Type B pancreatic cell (in vitro differentiated cells): ENCODE measurements around the gene GRM3. TPM values are rescaled to one million over a fixed set of nuclear protein-coding genes. Genes with fewer than 3 reads are reported as not detected.

Experiments used
- DNase-seq: peaks from one replicate; pipeline ENCODE4 v3.0.0; 2021; ENCODE audit warnings: mixed read lengths; ENCODE audit not compliant: unreplicated experiment; ENCODE audit errors: extremely low spot score
- H3K27ac Mint-ChIP-seq: 2 replicates; pipeline ENCODE4 v1.8.0; 2021; ENCODE audit warnings: mild to moderate bottlenecking, mixed read lengths
- H3K27me3 Mint-ChIP-seq: 2 replicates; pipeline ENCODE4 v1.8.0; 2021; ENCODE audit warnings: mixed read lengths
- H3K36me3 Mint-ChIP-seq: 2 replicates; pipeline ENCODE4 v1.8.0; 2021; ENCODE audit warnings: mixed read lengths
- H3K4me1 Mint-ChIP-seq: one replicate; pipeline ENCODE4 v1.8.0; 2021; ENCODE audit warnings: mixed read lengths; ENCODE audit not compliant: unreplicated experiment
- H3K4me3 Mint-ChIP-seq: 2 replicates; pipeline ENCODE4 v1.8.0; 2021; ENCODE audit warnings: mild to moderate bottlenecking, mixed read lengths
- H3K9me3 Mint-ChIP-seq: 2 replicates; pipeline ENCODE4 v1.8.0; 2021; ENCODE audit warnings: mixed read lengths
- total RNA-seq: library from RNA; stranded (reverse); gene quantifications from 2 replicates; pipeline ENCODE4 v1.2.1, GENCODE V29; 2021; ENCODE audit warnings: low replicate concordance
- TF ChIP-seq, protein P1 (sequence below): fragments of 200-600 bp; sonication (generic); conservative IDR thresholded peaks from 2 replicates; pipeline ENCODE4 v1.5.0; 2021; ENCODE audit warnings: antibody characterized with exemption, mild to moderate bottlenecking

The GRM3 gene
- total RNA-seq, 1 donor from 2014 or later: 0.46 TPM

DNA sequence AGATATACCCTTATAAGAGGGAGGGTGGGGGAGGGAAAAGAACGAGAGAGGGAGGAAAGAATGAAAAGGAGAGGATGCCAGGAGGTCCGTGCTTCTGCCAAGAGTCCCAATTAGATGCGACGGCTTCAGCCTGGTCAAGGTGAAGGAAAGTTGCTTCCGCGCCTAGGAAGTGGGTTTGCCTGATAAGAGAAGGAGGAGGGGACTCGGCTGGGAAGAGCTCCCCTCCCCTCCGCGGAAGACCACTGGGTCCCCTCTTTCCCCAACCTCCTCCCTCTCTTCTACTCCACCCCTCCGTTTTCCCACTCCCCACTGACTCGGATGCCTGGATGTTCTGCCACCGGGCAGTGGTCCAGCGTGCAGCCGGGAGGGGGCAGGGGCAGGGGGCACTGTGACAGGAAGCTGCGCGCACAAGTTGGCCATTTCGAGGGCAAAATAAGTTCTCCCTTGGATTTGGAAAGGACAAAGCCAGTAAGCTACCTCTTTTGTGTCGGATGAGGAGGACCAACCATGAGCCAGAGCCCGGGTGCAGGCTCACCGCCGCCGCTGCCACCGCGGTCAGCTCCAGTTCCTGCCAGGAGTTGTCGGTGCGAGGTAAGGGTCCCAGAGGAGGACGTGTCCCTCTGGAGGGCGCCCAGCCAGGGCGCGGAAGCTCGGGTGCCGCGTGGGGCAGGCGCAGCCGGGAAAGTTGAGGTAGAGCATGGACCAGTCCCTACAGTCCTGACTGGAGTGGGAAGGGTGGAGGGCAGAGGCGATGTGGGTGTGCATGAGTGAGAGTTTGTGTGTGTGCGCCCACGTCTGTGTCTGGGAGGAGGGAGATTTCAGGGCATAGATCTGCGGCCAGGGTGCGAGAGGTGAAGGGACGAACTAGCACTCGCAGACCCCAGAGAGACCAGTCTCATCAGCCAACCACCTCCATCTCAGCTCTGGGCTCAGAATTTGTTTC is 844 bp downstream of the GRM3 start:
- TF ChIP-seq, protein P1, sequence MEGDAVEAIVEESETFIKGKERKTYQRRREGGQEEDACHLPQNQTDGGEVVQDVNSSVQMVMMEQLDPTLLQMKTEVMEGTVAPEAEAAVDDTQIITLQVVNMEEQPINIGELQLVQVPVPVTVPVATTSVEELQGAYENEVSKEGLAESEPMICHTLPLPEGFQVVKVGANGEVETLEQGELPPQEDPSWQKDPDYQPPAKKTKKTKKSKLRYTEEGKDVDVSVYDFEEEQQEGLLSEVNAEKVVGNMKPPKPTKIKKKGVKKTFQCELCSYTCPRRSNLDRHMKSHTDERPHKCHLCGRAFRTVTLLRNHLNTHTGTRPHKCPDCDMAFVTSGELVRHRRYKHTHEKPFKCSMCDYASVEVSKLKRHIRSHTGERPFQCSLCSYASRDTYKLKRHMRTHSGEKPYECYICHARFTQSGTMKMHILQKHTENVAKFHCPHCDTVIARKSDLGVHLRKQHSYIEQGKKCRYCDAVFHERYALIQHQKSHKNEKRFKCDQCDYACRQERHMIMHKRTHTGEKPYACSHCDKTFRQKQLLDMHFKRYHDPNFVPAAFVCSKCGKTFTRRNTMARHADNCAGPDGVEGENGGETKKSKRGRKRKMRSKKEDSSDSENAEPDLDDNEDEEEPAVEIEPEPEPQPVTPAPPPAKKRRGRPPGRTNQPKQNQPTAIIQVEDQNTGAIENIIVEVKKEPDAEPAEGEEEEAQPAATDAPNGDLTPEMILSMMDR: no peak
- no peaks in the 10 kb centered on the region for H3K9me3 Mint-ChIP-seq
- no peak overlapping the region for H3K27ac Mint-ChIP-seq
- no peak for DNase-seq
- H3K27me3 Mint-ChIP-seq: peaks cover 78% of the 10 kb centered on the region
- no peaks in the 10 kb centered on the region for H3K36me3 Mint-ChIP-seq
- H3K4me1 Mint-ChIP-seq: no peaks in the 10 kb centered on the region
- peak overlapping the region; percentile 87 for H3K4me3 Mint-ChIP-seq

DNA sequence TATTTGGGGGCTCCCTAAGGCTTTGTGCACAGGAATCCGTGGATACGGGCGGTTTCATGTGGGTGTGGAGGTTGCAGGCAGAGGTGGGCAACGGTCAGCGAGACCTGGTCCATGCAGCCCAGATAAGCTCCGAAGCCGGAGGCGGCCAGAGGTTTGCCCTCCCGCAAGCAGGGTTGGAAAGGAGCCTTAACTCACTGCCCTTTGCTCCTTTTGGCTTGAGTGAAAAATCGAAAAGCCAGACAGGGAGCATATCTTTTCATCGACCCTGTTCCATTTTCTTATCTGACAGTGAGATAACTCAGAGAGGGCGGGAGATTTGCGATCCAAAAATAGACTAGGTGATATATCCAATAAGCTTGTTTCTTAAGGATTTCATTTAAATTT is 1.5 kb downstream of the GRM3 start:
- Mint-ChIP-seq H3K27me3 (peaks cover 71% of the 10 kb centered on the region), H3K4me1 (no peaks in the 10 kb centered on the region), H3K4me3 (peak overlapping the region; percentile 87), H3K36me3 (no peaks in the 10 kb centered on the region), H3K9me3 (no peaks in the 10 kb centered on the region), H3K27ac (no peak overlapping the region)
- TF ChIP-seq, protein P1: no peak
- DNase-seq: no peak

DNA sequence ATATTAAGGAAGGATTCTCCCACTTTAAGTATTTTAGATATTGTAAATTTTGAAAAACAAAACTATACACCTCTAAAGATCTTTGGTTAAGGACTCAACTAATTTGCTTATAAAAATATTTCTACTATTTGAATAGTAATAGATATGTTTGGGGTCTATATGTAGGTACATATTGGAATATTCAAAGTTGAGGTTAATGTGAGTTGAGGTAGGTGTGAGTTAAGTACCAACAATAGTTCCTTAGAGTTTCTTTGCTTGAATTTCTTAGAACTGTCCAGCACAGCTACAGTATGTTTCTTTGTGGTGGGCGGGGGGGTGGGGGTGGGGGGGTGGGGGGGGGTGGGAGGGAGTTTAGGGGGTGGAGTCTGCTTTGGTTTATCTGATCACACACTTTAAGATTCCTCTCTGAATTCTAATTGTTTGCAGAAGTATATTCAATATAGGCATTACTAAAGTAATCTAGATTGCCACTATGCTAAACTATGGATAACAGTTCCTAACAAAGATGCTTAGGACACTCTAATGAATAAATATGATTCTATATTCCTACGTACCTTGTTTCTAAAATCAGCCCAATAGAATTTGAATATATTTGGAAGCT is 2.1 kb downstream of the GRM3 start:
- Mint-ChIP-seq H3K36me3 (no peaks in the 10 kb centered on the region), H3K27me3 (peaks cover 69% of the 10 kb centered on the region), H3K4me1 (no peaks in the 10 kb centered on the region), H3K9me3 (no peaks in the 10 kb centered on the region), H3K27ac (no peak overlapping the region), H3K4me3 (no peak overlapping the region)
- no peak for DNase-seq
- TF ChIP-seq, protein P1: no peak

DNA sequence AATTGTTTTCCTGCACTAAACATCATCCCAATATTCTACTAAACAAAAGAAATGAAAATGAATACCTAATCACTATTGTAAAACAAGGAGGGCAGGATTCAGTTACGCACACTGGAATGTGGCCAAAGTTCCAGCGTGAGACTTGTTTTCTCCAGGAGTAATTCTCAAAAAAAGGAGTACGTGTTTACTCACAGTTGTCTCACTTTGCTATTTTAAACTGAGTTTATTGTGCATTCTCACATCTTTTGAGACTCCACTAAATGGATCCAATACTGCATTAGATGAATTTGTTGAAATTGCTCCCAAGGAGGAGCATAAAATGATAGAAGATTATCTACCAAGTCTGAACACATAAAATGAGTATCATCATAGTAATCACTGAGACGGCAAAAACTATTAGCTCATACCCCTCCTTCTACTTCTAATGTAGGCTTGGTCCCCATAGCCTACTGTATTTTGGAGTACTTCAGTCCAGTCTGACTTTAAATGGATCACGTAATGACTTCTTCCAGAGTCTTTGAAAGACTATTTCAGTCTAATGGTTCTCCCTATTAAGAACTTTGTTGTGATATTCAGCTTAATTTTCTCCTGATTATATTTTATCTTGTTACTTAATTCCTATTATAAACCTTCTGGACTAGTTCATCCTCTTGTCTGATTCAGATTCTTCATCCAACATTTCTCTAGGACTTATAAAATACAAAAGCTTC is 3.8 kb downstream of the GRM3 start:
- Mint-ChIP-seq H3K27ac (no peak overlapping the region), H3K4me1 (no peaks in the 10 kb centered on the region), H3K4me3 (no peak overlapping the region), H3K9me3 (no peaks in the 10 kb centered on the region), H3K27me3 (peaks cover 59% of the 10 kb centered on the region), H3K36me3 (no peaks in the 10 kb centered on the region)
- TF ChIP-seq, protein P1: no peak
- DNase-seq: no peak

DNA sequence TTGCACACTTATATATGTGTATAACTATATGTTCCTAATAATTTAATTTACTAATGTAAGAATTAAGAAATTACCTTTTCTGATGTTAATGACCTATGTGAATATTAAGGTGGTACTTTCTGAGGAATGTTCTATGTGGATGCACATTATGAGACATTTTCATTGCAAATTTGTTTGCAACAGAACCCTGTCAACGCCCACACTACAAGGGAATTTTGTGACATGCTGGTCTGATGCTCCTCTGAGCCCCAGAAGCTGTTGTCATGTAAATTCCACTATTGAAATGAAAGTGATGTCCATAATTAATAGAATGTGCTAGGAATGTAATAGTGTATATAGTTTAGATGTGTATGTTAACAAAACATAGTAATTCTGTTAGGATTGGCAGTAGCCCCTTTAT is 4.5 kb downstream of the GRM3 start:
- no peaks in the 10 kb centered on the region for H3K9me3 Mint-ChIP-seq
- no peak overlapping the region for H3K27ac Mint-ChIP-seq
- TF ChIP-seq, protein P1: no peak
- H3K36me3 Mint-ChIP-seq: no peaks in the 10 kb centered on the region
- no peaks in the 10 kb centered on the region for H3K4me1 Mint-ChIP-seq
- no peak for DNase-seq
- peaks cover 56% of the 10 kb centered on the region for H3K27me3 Mint-ChIP-seq
- no peak overlapping the region for H3K4me3 Mint-ChIP-seq
